HG03135 (cell line): ENCODE data around the gene ANKRD22.

ENCODE experiments used
- ATAC-seq: cut with Tn5 transposase; IDR thresholded peaks from one replicate; pipeline ENCODE4 v1.9.1; 2021; ENCODE audit warnings: mild to moderate bottlenecking, moderate library complexity; ENCODE audit not compliant: unreplicated experiment

ANKRD22 gene

DNA sequence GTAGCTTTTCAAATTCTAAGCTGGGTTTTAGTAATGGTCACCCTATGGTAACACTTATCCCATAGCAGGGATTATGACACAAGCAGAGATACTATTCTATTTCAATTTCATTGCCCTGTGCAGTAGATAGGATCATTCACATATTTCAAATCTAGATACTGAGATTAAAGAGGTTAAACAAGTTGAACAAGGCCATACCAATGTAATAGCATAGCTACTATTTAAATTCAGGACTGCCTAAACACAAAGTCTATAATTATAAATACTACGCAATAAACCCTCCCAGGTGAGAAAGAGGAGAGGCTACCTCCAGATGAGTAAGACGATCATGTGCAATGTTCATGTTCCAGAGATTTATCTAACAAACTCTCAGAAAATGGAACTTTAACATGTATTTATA, 48.0 kb downstream of the ANKRD22 start:
- ATAC-seq, result no peak

DNA sequence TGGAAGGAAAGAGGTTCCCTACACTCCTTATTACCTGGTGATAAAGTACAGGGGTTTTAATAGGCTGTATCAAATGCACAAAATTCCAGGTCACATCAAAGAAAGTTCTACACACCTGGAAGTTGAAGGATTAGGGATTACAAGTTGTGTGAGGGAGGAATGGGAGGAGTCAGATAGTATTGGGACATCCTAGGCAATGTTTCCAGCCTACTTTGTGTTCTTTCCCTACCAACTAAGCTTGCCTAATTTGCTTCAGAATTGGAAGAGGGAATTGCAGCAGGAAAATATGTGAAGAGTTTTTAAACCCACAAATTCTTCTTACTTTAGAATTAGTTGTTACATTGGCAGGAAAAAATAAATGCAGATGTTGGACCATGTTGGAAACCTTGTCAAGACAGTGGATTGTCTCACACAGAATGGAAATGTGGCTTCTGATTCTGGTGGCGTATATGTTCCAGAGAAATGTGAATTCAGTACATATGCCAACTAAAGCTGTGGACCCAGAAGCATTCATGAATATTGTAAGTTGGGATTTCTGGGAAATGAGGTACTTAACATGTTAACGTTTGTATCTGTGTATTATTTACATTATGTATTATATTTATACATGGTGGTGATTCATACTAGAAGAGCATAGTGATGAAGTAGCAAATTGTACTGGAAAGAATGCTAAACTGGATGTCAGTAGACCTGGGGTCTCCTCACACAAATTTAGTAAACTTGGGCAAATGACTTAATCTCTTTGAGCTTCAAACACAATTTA, 48.9 kb downstream of the ANKRD22 start, which contains the start of gene LIPM:
Gene LIPM (plus strand): TSS at position 208 of the 763 bp plus-strand sequence. CDS start 167 bp downstream, at position 375.
- ATAC-seq, result no peak

DNA sequence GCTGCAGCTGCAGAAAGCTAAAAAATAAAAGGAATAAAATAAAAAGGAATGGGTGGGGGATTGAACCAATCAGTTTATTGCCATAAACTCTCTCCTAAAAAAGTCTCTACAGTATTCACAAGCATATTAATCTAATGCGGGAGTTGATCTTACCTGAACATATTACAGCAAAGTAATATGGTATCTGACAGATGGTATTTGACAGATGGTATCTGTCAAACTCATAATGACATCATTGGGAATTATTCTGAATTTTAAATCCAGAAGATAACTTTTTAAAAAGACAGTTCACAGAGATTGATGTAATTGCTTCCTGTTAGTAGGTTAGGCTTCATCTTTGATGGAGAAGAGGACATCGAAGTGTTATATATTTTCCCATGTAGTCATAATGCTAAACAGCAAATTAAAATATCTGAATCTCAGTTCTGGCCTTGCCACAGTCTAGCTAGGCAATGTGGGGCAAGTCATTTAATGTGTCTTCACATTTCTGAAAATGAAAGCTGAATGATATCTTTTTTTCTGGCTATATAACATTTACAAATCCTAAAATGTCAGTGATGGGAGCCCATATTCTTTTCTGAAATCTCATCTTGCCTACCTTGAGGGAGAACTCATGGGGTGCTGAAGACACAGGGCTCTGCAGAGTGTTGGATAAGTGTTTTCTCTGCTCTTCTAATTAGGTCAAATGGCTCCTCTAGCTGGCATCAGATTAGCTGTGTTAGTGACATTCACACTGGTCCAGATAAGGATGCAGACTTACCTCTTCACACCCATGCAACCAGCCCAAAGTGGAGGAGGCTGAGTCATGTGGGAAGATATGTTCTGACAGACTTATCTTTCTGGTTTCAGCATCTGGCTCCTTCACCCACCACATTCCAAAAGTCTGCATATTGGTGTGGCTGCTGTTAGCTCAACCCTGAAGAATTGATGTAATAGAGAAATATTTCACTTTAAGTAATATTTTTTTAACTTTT, 51.2 kb downstream of the ANKRD22 start:
- ATAC-seq, result no peak

DNA sequence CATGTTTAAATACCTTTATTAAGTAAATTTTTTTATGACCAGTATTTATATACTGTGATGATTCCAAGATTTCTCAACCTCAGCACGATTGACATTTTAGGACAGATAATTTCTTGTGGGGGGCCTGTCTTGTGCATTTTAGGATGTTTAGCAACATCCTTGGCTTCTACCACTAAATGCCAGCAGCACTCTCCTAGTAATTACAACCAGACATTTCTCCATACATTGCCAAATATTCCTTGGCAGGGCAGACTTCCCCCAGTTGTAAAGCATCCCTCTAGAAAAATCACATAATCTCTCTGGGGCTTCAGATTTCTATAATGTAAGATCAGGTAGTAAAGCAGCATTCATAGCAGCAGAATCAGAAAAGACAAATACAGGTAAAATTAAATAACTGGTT, 56.9 kb downstream of the ANKRD22 start:
- ATAC-seq, result no peak

DNA sequence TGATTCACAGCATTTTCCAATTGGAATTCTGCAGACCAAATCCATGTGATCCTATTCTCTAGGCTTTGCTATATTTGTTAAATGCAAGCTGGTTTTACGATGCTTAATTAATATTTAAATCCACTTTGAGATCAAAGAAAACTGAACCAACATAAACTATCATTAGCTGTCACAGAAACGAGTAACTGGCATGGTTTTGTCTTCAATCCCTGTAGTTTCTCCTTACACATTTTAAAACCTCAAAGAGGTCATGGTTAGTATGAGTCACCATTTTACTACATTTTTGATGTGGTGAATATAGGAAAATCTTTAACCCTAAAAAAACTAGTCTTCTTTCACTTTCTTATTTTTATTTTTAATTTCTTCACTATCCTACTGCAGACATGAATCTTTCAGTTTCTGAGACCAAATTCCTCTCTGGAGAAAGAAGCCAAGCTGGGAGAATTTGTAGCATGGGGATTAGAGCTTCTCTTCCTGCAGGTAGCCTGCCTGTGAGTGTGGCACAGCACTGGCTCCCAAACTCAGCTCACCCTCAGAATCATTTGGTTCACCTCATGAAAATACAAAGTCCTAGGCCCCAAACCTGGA, 57.8 kb downstream of the ANKRD22 start:
- no peak for ATAC-seq

DNA sequence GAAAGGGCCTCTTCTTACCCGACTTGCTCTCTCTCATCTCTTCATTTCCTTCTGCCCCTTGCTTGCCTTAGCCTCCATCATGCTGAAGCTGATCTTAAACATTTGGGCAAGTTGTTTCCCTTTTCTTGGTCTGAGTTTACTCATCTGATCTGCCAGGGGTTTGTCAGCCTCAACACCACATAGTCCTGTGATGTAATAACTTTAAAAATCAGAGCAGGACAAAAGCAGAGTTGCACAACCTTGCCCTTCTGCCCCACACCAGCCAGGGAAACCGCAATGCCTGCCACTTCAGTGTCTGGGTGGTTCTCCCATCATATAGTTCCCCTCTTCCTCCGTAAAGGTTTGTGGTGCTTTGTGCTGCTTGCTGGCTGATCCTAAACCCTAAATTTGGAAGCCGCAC, 59.0 kb downstream of the ANKRD22 start:
- no peak for ATAC-seq

DNA sequence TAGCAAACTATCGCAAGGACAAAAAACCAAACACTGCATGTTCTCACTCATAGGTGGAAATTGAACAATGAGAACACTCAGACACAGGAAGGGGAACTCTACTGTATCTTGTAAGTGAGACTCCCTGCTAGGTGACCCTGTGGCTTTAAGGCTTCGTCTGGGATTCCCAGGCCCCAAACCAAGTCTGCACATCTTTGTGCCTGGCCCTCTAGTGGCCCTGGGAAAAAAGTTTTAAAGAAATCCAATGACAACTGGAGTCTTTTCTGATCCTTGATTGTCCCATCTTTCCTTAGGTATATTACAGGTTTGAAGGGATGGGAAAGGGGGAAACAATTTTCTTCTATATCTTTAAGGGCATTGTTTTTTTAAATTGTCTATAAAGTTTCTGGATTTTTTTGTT, 59.7 kb downstream of the ANKRD22 start:
- no peak for ATAC-seq

DNA sequence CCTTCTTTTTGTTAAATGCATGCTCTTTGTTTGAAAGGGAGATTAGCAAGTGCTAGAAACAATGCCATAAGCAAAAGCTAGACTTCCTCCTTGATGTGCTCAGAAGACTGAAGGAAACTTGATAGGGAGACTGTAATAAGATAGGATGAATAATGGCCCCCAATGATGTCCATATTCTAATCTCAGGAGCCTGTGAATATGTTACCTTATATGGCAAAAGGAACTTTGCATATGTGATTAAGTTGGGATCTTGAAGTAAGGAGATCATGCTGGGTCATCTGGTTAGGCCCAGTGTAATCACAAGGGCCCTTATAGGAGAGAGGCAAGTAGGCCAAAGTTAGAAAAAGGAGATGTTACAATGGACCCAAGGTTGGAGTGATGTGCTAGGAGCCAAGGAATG, 62.7 kb downstream of the ANKRD22 start:
- ATAC-seq, result no peak

DNA sequence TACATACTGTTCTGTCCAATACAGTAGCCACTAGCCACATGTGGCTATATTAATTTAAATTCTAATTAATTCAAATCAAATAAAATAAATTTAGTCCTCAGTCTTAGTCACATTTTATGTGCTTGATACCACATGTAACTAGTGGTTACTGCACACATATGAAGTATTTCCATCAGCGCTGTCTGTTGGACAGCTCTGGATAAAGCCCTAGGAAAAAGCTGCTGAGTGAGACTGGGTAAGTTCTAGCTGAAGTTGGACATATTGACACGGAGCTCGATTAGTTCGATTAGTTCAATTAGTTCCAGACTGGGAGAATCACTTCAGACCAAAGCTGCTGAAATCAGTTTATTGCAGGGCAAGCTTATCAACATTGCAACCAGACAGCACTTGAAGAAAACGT, 64.2 kb downstream of the ANKRD22 start:
- ATAC-seq, result no peak

DNA sequence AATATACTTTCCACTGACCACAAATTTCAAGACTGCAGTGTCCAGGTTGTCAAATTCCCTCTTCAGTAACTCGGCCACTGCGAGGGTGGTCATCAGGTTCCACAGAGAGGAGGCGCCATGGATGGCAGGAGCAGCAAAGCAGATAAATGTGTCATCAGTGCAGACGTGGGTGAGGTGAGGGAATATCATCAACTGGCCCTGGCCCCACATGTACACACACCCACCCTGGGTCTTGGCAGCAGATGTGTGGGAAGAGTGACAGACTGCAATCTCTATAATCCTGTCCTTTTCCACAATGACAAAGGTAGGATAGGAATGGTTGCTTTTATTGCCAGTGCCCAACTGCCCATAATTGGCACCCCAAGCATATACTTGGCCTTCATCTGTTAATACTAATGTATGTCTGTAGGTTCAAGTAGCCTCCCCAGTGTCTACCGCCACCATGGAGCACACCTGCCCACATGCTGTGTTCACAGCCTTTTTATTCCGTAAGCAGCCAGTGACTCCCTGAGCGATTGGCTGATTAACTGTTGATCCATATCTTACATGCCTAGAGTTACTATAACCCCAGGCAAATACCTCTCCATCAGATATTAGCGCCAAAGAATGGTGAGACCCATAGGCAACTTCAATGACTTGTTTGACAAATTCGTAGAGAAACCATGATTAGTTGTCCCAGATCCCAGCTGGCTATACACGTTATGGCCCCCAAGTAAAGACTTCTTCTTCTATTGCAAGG, 65.4 kb downstream of the ANKRD22 start:
- ATAC-seq, result no peak

DNA sequence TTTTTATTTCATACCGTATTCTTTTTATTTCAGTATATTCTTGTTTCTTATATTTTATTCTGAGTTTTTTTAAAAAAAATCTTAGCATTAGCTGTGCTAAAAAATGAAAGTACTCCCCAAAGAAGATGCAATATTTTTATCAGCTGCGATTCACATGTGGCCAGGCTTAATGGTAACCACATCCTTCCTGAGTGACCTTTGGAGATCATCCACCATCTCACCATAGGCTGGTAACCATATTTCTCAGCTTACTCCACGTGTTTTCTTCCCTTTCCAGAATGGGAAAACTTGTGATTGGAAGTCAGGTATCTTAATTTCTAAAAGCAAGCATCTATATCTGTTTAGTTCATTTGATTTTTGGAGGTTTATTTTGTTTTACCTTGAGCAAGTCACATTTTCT, 67.9 kb downstream of the ANKRD22 start:
- ATAC-seq, result no peak

DNA sequence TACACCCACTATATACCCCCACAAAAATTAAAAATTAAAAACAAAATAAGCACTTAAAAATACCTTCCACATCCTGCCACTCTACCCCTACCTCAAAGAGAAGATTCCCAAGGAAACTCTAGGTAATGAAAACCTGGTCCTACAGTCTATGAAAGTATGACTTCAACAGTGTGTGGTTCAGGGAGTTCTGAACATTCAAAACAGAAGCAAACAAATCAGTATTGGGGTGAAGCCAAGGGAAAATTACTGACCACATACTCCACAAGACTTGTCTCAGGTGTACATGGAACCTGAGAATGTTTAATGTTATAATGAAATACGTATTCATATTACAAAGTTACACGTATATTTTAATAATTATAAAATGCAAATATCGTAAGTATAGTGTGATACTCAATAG, 69.4 kb downstream of the ANKRD22 start:
- no peak for ATAC-seq

DNA sequence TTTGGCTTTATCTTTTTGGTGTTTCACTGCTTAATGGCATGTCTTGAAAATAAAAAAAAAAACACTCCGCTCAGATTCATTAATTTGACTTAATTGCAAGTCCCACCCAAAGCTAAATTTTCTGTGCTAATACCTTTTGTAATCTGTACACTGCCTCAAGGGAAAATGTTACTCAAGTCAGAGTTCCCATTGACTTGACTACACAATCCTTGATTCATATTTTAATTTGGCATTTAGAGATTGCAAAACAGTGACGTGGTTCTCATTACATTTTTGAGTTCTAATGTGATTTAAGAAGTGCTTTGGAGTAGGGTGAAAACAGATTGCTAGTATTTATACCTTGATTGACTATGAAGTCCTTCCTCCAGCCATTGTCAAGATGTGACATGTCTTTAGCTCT, 70.4 kb downstream of the ANKRD22 start:
- no peak for ATAC-seq
